Medulla oblongata (tissue), 1 donor: Measurements from ENCODE around the gene SMAD9.
"Not testable (repeated sequence)": the region's sequence is repeated elsewhere in the genome, so short reads cannot be mapped to it uniquely, and the experiment has no call there.

Experiments
- DNase-seq: peaks from one replicate; pipeline ENCODE4 v3.0.0-alpha.2; 2015; ENCODE audit errors: extremely low spot score

SMAD9 gene

GRCh38 chr13:36912369-36912768 lies 7.7 kb downstream of the SMAD9 start:
- no peak for DNase-seq

GRCh38 chr13:36910545-36910944 lies 9.5 kb downstream of the SMAD9 start:
- DNase-seq: no peak

- no peak for DNase-seq
These were observed 12.2 kb downstream of the SMAD9 start for GRCh38 chr13:36907821-36908220.

- no peak for DNase-seq
These were observed 12.8 kb downstream of the SMAD9 start for GRCh38 chr13:36907266-36907665.

GRCh38 chr13:36905944-36906343 lies 14.1 kb downstream of the SMAD9 start:
- DNase-seq: no peak

GRCh38 chr13:36903925-36904595 lies 16.0 kb downstream of the SMAD9 start:
- DNase-seq: no peak

- DNase-seq: no peak
These were observed 22.9 kb downstream of the SMAD9 start for GRCh38 chr13:36897054-36897616.

GRCh38 chr13:36891752-36892151 lies 28.3 kb downstream of the SMAD9 start:
- DNase-seq: no peak

- DNase-seq: no peak
These were observed 31.4 kb downstream of the SMAD9 start for GRCh38 chr13:36888645-36889044.

- DNase-seq: no peak
These were observed 32.1 kb downstream of the SMAD9 start for GRCh38 chr13:36887758-36888521.

GRCh38 chr13:36885901-36886300 lies 34.1 kb downstream of the SMAD9 start:
- no peak for DNase-seq

- DNase-seq: no peak
These were observed 35.8 kb downstream of the SMAD9 start for GRCh38 chr13:36884235-36884634.

GRCh38 chr13:36883824-36884223 lies 36.2 kb downstream of the SMAD9 start:
- DNase-seq: no peak

GRCh38 chr13:36883392-36883791 lies 36.6 kb downstream of the SMAD9 start:
- not testable (repeated sequence) for DNase-seq

- DNase-seq: no peak
These were observed 37.1 kb downstream of the SMAD9 start for GRCh38 chr13:36882829-36883390.

GRCh38 chr13:36880961-36881360 lies 39.1 kb downstream of the SMAD9 start:
- DNase-seq: no peak

- DNase-seq: no peak
These were observed 40.7 kb downstream of the SMAD9 start for GRCh38 chr13:36879218-36879938.

GRCh38 chr13:36875961-36876360 lies 44.1 kb downstream of the SMAD9 start:
- no peak for DNase-seq

GRCh38 chr13:36875431-36875830 lies 44.6 kb downstream of the SMAD9 start:
- no peak for DNase-seq

GRCh38 chr13:36872621-36873020 lies 47.4 kb downstream of the SMAD9 start:
- DNase-seq: peak; percentile 78

GRCh38 chr13:36870050-36870692 lies 49.9 kb downstream of the SMAD9 start:
- DNase-seq: no peak

GRCh38 chr13:36866232-36866631 lies 53.8 kb downstream of the SMAD9 start:
- DNase-seq: no peak
